ENCODE data around the gene ABCG2.

DNA sequence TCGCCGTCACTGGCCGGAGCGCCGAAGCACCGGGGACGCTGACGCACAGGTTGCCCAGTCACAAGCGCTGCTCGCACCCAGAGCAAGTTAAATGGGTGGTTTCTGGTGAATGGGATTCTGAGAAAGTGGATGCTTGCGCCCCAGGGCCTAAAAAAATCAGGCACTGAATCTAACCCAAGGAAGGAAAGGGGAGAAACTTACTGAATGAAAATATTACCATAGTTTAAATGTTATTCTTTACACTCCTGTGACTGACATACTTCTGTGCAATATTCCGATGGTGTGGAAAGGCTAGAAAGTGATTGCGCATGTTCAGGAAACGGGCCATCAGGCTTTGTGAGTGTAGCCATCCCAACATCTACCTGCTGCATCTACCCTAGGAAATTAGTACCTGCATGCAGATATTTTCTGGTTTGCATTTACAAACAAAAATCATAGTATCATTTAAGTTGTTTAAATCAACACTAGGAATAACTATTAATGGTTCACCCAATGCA lies 838 bp upstream of the ABCG2 start:
- no peak for TF ChIP-seq POLR2A (IDR thresholded peaks at IDR 0.05; ENCODE audit: low read length)
- TF ChIP-seq, protein P1, sequence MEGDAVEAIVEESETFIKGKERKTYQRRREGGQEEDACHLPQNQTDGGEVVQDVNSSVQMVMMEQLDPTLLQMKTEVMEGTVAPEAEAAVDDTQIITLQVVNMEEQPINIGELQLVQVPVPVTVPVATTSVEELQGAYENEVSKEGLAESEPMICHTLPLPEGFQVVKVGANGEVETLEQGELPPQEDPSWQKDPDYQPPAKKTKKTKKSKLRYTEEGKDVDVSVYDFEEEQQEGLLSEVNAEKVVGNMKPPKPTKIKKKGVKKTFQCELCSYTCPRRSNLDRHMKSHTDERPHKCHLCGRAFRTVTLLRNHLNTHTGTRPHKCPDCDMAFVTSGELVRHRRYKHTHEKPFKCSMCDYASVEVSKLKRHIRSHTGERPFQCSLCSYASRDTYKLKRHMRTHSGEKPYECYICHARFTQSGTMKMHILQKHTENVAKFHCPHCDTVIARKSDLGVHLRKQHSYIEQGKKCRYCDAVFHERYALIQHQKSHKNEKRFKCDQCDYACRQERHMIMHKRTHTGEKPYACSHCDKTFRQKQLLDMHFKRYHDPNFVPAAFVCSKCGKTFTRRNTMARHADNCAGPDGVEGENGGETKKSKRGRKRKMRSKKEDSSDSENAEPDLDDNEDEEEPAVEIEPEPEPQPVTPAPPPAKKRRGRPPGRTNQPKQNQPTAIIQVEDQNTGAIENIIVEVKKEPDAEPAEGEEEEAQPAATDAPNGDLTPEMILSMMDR (IDR thresholded peaks at IDR 0.05): no peak
- TF ChIP-seq, protein P2, sequence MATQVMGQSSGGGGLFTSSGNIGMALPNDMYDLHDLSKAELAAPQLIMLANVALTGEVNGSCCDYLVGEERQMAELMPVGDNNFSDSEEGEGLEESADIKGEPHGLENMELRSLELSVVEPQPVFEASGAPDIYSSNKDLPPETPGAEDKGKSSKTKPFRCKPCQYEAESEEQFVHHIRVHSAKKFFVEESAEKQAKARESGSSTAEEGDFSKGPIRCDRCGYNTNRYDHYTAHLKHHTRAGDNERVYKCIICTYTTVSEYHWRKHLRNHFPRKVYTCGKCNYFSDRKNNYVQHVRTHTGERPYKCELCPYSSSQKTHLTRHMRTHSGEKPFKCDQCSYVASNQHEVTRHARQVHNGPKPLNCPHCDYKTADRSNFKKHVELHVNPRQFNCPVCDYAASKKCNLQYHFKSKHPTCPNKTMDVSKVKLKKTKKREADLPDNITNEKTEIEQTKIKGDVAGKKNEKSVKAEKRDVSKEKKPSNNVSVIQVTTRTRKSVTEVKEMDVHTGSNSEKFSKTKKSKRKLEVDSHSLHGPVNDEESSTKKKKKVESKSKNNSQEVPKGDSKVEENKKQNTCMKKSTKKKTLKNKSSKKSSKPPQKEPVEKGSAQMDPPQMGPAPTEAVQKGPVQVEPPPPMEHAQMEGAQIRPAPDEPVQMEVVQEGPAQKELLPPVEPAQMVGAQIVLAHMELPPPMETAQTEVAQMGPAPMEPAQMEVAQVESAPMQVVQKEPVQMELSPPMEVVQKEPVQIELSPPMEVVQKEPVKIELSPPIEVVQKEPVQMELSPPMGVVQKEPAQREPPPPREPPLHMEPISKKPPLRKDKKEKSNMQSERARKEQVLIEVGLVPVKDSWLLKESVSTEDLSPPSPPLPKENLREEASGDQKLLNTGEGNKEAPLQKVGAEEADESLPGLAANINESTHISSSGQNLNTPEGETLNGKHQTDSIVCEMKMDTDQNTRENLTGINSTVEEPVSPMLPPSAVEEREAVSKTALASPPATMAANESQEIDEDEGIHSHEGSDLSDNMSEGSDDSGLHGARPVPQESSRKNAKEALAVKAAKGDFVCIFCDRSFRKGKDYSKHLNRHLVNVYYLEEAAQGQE (IDR thresholded peaks at IDR 0.05): no peak
- TF ChIP-seq, protein P3, sequence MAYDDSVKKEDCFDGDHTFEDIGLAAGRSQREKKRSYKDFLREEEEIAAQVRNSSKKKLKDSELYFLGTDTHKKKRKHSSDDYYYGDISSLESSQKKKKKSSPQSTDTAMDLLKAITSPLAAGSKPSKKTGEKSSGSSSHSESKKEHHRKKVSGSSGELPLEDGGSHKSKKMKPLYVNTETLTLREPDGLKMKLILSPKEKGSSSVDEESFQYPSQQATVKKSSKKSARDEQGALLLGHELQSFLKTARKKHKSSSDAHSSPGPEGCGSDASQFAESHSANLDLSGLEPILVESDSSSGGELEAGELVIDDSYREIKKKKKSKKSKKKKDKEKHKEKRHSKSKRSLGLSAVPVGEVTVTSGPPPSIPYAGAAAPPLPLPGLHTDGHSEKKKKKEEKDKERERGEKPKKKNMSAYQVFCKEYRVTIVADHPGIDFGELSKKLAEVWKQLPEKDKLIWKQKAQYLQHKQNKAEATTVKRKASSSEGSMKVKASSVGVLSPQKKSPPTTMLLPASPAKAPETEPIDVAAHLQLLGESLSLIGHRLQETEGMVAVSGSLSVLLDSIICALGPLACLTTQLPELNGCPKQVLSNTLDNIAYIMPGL (CRISPR knock-in tag; IDR thresholded peaks at IDR 0.05; ENCODE audit: borderline replicate concordance): no peak
- no peak for TF ChIP-seq PHF8 (IDR thresholded peaks at IDR 0.05; ENCODE audit: borderline replicate concordance, low read depth)
- no peak for TF ChIP-seq ZSCAN20 (CRISPR knock-in tag; IDR thresholded peaks at IDR 0.05)
- TF ChIP-seq CEBPB (IDR thresholded peaks at IDR 0.05): peak in 1 of 2 experiments; percentile 23; a peak in 1 of 4 replicates
- TF ChIP-seq KDM5A (IDR thresholded peaks at IDR 0.05): no peak
- TF ChIP-seq JUNB (IDR thresholded peaks at IDR 0.05): no peak
- no peak for TF ChIP-seq KDM1A (IDR thresholded peaks at IDR 0.05; ENCODE audit: low read depth)
- no peak for TF ChIP-seq BHLHE40 (IDR thresholded peaks at IDR 0.05; ENCODE audit: low read depth, low read length)
- no peak for TF ChIP-seq ZFP36 (IDR thresholded peaks at IDR 0.05; ENCODE audit: borderline replicate concordance, partially characterized antibody)
- TF ChIP-seq TP53 (CRISPR knock-in tag; IDR thresholded peaks at IDR 0.05): no peak
- TF ChIP-seq MAZ (IDR thresholded peaks at IDR 0.05; ENCODE audit: borderline replicate concordance, low read depth, low read length): no peak

Data from A549 (cell line).